Cortex of kidney (tissue), 1 donor: ENCODE measurements around the gene SLC6A1.

Experiments used
- DNase-seq: peaks from one replicate; lab custom pipeline; 2025; lab: John Stamatoyannopoulos, UW

Gene SLC6A1

DNA sequence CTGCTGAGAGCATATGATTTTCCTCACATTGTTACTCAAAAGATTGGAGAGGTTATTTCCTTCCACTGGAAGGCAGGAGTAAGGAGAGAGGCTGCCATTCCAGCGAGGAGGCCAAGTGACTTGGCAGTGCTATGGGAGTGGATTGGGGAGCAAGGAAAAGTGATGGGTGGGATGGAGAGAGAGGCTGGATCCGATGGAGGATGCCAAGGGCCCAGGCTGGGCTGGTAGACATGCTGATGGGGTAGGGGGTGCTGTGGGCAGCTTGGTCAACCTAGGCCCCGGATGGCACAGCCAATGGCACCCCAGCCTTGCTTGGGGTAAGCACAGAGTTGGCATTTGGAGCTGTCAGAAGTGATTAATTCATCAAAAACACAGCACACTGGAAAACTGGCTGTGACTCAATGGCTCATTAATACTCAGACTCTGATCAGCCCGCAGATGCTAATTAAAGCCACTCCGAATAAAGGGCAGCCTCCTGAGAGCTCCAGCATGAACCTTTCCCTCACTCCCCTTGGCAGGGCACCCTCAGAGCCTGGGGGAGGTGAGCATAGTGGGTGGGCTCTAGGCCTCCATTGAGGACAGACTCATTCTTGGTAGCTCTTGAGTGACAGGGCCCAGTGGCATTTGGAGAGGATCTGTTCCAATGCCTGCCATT, 22.1 kb upstream of the SLC6A1 start:
- DNase-seq = no peak

DNA sequence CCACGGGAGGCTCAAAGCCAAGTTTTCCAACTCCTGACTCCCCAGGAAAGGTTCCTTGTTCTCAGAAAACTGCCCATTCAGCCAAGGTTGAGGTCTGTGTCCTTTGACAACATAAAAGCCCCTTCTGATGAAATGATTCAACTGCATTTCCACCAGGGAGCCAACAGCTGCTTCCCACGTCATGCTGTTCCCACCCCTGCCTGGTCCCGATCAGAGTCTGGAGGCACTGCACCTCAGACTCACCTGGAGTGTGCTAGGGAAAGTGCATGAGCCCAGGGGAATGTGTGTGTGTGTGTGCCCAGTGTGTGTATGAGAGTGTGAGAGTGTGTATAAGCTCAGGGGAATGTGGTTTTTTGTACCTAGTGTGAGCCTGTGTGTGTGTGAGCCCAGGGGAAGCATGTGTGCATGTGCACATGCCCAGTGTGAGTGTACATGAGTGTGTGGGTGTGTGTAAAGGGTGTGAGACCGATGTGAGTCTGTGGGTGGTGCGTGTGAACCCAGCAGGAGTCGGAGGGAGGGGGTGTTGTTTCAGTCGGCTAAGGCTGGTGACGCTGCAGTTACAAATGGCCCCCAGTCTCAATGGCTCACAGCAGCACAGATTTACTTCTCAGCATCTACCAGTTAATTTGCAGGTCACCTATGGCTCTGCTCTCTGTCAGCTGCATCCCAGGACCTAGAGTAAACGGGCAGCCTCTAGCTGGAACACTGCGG, 20.3 kb upstream of the SLC6A1 start:
- DNase-seq = no peak

- DNase-seq = no peak
Measured at GRCh38 chr3:10973046-10973595, 19.4 kb upstream of the SLC6A1 start.

- no peak for DNase-seq
Measured at GRCh38 chr3:10974131-10974530, 18.4 kb upstream of the SLC6A1 start.

DNA sequence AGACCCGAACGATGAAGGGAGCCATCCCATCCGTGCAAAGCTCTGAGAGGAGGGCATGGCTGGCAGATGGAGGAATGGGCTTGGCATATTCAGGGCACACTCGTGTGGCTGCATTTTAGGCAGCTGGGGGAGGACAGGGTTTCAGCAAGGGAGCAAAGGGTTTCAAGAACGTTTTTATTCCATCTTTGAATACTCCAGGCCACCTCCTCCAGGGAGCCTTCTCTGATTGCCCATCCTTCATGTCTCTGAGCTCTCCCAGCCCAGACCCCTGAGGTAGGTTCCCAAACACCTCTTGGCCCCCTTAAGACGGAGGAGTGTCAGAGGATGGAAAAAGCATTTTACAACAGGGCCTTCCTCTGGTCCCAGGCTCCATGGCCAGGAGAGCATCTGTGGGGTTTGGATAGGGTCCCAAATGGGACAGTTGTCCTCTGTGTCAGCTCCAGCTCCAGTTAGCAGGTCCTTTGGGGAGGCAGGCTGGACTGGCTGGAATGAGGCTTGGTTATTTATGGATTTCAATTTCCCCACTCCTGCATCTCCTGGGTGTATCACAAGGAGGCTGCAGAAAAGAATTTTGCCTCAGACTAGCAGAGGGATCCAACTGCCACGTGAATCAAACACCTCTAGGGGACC, 17.7 kb upstream of the SLC6A1 start:
- no peak for DNase-seq

DNA sequence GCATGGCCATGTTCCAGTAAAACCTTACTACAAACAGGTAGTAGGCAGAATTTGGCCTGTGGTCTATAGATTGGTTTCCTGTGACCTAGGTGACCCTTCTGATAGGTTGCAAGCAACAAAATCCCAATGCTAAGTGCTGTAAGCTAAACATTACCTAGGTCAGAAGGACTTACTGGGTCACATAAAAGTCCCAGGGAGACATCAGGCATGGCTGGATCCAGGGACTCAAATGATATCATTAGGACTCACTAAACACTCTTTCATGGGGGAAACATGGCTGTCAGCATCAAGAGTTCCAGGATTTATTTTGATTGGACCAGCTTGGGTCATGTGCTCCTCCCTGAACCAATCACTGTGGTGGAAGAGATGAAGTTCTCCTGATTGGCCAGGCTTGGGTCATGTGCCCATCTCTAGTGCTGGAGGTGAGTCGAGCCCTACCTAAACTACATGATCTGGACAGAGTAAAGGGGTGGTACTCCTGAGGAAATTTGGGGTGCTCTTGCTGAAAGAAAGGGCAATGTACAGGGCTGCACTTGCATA, 16.8 kb upstream of the SLC6A1 start:
- no peak for DNase-seq

DNA sequence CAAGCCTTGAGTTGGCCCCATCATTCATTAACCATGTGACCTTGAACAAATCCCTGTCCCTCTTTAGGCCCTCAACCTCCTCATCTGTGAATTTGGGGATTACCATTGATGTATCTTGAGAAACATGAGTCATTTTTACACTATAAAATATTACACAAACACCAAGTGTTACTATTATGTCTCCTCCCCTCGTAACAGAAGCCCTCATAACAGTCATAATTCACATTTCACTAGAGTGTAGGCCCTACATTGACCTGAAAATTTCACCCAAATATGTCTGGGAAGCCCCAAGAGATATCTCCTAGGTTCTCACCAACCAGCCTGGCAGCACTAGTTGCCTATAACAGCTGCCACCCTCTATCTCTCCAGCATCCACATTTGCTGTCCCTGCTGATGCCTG, 15.8 kb upstream of the SLC6A1 start:
- DNase-seq = no peak

DNA sequence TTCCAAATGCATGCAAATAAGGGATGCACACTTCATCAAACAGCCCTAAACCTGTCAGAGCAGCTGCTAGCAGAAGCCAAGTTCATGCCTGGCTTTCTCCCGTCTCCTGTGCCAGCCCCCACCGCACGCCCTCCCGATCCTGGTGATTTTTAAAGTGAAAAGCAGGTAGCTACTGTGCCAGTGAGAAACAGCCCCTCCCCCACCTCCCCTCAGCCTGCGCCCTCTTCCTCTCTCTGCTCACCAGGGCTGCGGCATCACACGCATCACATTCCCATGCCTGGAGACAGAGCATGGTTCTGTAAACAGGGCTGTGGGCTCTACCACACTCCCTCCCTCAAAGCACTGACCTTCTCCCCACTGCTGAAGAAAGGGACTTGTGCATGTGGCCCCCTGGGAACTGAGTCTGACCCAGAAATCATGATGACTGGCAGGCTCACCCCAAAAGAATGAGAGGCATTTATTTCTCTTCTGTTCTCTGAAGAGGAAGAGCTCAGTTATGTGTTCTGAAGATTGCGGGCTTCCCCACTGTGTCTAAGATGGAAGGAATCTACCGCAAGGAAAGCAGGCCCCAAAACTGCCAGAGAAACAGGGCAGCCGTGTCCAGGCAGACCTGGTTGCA, 14.5 kb upstream of the SLC6A1 start:
- DNase-seq = no peak

DNA sequence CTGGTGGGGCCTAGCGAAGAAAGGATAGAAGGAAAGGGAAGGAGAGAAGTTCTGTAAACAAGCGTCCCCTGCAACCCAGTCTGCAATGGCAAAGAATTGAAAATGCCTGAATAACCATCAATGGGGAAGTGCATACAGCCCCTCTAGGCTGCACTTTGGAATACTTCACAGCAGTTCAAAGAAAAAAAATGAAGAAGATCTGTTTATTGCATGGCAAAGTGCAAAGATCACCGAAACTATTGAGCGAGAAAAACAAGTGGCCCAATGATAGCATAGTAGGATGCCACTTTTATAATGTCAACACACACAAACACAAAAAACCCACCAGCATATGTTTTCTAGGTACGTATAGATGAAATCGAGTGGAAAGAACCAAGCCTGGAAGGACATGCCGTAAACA, 13.6 kb upstream of the SLC6A1 start:
- no peak for DNase-seq

- DNase-seq = no peak
Measured at GRCh38 chr3:10980312-10980711, 12.2 kb upstream of the SLC6A1 start.

GRCh38 chr3:10981031-10981430, 11.5 kb upstream of the SLC6A1 start:
- DNase-seq = no peak

- DNase-seq = no peak
Measured at GRCh38 chr3:10981961-10982360, 10.6 kb upstream of the SLC6A1 start.

- DNase-seq = no peak
Measured at GRCh38 chr3:10982782-10983181, 9.8 kb upstream of the SLC6A1 start.

GRCh38 chr3:10983219-10983916, 9.2 kb upstream of the SLC6A1 start:
- no peak for DNase-seq

DNA sequence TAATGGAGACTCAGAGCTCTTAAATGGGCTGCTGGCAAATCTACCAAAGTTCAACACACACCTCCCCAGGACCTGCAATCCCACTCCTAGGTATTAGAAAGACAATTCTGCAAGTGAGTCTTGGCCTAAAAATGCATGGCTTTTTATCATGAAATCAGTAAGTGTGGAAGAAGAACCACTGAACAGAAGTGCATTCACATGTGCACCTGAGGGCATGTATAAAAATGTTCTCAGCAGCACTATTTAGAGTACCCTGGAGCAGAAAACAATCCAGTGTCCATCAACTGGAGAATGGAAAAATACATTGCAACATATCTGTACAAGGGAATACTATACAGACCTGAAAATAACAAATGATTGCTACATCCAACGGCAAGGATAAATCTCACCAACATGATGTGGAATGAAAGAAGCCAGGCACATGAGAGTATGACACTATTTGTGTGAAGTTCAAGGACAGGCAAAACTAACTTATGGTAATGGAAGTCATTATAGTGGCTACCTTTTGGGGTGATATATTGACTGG, 8.1 kb upstream of the SLC6A1 start:
- DNase-seq = no peak

GRCh38 chr3:10985181-10985580, 7.4 kb upstream of the SLC6A1 start:
- no peak for DNase-seq

DNA sequence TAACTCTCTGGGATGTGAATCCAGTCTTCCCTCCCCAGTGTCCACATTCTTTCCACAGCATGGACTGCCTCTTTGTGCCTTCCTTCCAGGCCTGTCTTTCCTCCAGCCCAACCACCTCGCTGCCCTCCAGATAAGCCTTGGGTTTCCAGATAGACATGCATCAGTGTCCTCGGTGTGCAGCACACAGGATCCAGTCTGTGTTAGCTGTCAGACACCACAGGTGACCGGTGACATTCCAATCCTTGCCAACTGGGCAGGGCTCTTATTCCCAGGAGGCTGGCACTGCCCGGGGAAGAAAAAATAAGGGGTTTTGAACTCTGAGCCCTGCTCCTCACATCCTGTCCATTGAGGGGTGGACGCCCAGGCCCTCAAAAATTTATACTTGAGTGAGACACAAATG, 6.0 kb upstream of the SLC6A1 start:
- no peak for DNase-seq

DNA sequence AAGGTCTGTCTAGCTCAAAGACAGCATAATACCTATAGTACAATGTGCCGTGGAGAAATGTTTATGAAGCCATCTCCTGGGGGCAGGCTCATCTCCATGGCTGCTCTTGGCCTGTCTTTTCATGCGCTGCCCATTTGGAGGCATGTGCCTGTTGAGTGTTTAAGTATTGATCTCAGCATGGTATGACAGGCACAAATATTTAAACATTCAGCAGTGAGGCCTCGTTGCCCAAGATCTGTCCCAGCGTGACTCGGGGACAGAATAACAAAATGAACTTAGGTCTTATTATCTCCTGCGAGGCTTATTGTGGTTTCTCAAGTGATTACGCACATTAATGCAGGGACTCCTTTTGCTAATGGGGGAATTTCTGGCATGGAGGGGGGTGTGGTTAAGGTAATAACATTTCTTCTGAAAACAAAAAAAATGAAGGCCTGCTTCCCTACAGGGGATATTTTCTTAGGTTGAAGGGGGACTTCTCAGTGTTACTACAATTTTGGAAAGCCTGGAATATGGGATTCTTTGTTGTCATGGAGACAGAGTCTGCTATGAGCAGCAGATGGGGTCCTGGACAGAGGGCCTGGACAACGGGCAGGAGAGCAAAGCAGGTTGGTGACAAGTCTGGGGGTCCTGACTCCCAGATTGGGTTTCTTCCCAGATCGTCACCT, 4.4 kb upstream of the SLC6A1 start:
- DNase-seq = no peak

- DNase-seq = no peak
Measured at GRCh38 chr3:10988991-10989484, 3.5 kb upstream of the SLC6A1 start.

- no peak for DNase-seq
Measured at GRCh38 chr3:10992943-10993728, 588 bp downstream of the SLC6A1 start.
